Activated naive CD4-positive, alpha-beta T cell treated with Interleukin-2 at 50 U/mL for 16 hours (primary cell): ENCODE results near the gene RARG.
A peak's percentile ranks its signal among the peaks of the same experiment; 100 is the strongest.
"Not testable (repeated sequence)": the region's sequence is repeated elsewhere in the genome, so short reads cannot be mapped to it uniquely, and the experiment has no call there.

Source experiments
- DNase-seq: peaks from one replicate; pipeline ENCODE4 v3.0.0-alpha.2; 2020

RARG gene

DNA sequence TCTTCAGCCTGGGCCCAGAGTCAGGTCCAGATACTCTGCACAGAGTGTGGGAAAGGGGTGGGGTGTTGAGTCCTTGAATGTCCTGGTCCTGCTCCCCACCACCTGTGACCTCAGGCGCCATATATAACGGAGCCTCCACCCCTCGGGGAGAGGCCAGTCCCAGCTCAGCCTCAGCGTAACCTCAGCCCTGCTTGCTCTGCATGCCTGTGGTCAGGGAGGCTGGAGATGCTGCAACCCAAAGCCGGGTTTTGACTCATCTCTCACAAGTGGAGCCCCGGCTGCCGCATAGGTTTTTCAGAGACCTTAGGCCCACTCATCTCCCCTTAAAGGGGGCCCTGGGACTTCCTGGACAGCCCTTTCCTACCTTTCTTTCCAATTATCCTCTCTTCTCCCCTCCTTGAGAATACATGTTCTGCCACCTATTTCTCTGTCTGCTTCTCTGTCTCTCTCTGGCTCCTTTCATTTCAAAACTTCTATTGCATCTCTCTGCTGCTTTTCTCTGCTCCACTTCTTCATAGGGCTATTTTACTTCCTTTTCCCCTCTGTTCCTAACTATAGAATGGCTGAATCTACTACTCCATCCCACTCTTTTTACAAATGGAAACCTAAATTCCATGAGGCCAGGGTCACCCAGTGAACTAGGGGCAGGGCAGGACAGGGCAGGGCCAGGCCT, 26.1 kb downstream of the RARG start:
- DNase-seq = peak; percentile 76

DNA sequence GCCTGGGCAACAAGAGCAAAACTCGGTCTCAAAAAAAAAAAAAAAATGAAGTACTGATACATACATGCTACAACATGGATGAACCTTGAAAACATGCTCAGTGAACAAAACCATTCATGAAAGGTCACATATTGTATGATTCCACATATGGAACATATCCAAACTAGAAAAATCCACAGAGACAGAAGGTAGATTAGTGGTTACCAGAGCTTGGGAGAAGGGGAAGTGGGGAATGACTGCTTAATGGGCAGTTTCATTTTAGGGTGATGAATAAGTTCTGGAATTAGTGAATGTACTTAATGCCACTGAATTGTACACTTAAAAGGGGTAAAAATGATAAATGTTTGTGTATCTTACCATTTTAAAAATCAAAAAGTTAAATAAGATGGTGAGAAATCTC, 27.7 kb downstream of the RARG start:
- no peak for DNase-seq

DNA sequence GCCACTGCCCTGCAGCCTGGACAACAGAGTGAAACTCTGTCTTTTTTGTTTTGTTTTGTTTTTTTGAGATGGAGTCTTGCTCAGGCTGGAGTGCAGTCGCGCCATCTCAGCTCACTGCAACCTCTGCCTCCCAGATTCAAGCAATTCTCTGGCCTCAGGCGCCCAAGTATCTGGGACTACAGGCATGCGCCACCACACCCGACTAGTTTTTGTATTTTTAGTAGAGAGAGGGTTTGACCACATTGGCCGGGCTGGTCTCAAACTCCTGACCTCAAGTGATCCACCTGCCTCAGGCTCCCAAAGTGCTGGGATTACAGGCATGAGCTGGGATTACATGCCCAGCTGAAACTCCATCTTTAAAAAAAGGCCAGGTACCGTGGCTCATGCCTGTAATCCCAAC, 29.7 kb downstream of the RARG start:
- DNase-seq = not testable (repeated sequence)

DNA sequence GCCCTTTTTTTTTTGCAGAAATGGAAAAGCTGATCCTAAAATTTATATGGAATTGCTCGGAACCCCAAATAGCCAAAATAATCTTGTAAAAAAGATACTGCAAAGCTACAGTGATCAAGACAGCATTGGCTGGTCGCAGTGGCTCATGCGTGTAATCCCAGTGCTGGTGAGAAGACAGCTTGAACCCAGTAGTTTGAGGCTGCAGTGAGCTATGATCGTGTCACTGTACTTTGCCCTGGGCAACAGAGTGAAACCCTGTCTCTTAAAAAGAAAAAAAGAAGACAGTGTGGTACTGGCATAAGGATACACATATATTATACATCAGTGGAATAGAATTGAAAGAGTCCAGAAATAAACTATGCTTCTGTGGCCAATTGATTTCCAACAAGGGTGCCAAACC, 30.4 kb downstream of the RARG start:
- DNase-seq = no peak

DNA sequence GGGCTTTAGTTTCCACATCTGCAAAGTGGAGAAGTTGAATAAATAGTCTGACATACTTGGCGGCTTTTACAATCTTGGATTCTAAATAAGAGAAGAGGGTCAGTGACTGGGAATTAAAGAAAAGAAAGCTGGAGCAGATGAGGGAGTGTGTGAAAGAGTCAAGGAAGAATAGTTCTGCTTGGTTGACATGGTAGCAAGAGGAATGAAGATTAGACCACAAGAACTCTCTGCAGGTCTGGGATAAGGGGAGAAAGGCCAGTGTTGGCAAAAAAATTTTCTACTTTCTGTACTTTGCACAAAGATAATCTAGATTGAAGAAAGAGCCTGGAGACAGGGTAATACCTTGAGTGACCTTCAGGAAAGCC, 30.9 kb downstream of the RARG start:
- DNase-seq = no peak

DNA sequence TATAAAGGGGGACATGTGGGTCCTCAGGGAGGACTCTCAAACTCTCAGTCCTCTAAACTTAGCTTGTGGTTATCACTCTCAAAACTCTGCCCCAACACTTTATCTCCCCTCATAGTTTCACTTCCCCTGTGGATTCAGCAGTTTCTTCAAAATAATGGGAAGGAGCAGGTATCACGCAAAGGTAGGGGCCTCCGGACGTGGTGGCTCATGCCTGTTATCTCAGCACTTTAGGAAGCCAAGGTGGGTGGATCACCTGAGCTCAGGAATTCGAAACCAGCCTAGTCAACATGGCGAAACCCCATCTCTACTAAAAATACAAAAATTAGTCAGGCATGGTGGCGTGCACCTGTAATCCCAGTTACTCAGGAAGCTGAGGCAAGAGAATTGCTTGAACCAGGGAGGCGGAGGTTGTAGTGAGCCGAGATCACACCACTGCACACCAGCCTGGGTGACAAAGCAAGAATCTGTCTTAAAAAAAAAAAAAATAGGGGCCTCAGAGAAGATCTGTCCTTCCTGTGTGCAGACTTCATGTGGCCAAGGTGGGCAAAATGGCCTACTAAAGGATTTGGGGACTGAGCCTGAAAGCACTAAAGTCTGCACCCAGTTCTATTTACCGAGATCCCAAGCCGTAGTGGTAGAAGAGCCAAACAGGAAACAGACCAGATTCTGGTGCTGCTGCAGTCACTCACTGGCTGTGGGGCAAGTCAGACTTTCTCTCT, 31.4 kb downstream of the RARG start:
- peak; percentile 58 for DNase-seq

DNA sequence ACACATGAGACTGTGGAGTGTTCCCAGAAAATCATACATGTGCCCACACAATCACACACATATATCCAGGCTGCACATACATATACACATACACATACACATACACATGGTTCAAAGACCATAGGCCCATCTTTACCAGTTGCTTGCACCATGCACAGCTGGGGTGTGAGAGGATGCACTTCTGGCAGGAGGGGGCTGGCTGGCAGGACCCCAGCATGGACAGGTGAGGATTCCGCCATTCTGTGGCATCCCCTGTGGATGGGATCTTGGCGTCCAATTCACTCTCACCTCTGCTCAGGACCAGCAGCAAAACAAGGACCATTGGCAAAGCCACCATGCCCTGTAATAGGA, 31.9 kb downstream of the RARG start:
- no peak for DNase-seq

DNA sequence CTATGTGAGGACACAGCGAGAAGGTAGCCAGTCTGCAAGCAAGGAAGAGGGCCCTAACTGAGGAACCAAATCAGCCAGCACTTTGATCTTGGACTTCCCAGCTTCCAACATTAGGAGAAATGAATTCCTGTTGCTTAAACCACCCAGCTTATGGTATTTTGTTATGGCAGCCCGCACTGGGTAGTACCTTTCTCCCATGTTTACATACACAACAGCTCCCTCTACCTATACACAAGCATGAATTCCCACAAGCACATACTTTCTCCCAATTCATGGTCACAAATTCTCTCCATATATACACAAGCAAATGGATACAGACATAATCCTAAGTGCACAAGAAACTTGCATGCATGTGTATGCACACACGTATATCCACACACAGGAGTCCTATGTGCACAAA, 32.3 kb downstream of the RARG start:
- no peak for DNase-seq

DNA sequence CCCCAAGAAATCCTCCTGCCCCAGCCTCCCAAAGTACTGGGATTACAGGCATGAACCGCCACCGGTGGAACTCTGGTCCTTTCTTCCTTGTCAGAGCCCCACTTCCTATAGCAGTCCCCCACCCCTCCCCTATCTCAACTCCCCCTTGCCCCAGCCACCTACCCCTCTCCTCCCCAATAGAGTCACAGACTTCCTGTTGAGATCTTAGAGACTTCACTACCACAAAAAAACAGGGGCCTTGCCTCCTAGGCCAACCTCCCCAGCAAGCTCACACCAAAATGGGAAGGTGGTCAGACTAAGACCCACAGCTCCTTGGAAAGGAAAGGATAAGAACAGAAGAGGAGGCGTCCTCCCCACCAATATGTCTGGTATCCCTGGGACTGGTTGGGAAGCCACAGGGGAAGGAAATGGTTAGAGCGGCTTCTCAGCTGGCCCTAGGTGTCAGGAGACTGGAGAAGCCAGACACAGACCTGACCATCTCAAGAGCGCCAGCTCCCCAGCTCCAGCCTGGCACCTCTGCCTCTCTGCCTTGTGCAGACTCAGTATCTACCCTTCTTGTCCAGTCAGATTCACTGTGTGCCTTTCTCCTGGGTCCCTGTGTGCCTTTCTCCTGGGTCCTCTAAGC, 33.4 kb downstream of the RARG start:
- no peak for DNase-seq

DNA sequence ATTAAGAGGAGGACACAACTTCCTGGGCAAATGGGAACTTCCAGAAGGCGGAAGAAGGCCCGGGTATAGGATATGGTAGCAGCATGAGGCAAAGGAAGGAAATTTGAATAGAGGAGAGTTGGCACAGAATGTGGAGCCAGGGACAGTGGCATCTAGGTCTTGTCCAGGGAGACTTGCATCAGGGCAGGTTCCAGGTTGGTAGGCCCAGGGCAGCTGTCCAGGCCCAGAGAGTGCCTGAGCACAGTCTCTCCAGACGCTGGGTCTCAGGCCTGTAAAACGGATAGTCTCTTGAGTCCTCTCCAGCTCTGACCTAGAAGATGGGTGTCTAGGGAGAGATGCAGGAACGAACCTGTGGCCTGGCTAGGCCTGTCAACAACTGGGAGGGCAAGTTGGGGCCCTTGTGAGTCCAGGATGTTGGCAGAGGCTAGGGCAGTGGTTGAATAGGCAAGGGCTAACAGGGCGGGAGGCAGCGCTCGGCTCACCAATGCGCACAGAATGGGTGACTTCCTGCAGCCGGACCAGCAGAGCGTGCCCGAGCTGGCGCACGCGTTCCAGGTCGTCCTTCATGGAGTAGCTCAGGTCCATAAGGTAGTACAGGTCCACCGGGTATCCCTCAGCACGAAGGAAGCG, 34.9 kb downstream of the RARG start:
- DNase-seq = no peak

DNA sequence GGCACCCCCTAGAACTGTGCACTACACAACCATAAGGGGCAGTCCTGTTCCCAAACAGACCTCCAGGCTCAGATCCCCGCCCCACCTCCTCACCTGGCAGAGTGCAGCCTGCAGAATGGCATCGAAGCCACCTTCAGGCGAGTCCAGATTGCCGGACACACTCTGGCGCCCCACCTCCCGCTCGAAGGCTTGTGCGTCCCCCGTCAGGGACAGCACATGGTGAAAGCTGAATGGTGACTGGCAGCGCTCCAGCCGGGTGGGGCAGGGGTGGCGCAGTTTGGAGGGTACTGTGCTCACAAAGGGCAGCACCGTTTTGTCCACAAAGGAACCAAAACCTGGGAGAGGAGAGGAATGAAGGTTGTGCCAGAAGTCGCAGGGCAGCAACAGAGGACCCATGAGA, 35.5 kb downstream of the RARG start:
- DNase-seq = no peak

DNA sequence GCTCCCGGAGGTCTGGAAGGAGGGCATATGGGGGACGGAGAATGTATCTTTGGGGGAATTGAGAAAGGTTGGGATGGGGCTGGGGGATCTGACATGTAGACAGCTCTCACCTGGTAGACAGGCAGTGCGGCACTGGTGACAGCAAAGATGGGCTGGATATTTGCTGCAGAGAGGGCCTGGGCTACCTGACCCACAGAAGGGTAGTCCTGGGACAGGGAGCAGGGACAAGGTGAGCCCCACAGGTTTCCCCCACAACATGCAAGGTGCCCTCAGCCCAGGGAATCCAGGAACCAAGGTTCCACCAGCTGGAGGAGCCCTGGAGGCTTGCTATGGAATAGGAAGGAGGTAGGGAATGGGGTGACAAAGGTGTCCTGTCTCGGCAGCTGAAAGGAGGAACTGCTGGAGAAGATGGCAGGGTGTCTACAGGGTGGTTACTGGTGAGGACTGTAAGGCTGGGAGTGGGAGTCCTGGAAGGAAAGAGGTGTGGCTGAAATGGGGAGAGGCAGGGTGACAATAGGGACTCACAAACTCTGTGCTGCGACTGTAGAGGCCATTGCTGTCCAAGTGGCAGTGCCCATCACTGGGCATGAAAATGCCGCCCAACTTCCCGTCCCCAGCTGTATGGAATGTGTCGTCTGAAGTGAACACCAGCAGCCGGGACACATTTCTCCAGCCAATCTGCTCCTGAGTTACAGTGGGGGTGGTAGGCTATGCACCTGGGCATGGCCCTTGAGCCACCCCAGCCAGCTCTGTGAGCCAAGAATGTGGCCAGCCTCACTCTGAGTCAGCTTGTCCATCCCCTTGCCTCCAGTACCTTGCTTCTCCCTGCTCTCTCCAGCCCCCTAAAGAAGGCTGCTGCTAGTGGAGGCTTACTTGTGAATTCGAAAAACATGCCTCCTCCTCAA, 36.2 kb downstream of the RARG start:
- DNase-seq = no peak

DNA sequence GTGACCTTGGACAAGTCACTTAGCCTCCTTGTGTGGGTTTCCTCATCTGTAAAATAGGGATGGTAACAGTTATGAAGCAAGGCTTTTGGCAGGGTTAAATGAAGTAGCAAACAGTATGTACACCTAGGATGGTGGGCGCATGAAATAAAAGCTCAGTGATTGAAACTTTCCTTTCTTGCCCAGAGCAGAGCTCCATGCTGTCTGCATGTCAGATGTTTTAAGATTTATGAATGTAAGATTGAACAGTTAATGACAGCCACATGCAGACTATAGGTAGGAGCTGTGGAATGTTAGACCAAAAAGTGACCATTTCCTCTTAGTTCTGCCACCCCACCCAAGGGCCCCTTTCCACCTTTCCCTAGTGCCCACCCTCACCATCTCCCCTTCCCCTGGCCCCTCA, 37.0 kb downstream of the RARG start:
- no peak for DNase-seq

DNA sequence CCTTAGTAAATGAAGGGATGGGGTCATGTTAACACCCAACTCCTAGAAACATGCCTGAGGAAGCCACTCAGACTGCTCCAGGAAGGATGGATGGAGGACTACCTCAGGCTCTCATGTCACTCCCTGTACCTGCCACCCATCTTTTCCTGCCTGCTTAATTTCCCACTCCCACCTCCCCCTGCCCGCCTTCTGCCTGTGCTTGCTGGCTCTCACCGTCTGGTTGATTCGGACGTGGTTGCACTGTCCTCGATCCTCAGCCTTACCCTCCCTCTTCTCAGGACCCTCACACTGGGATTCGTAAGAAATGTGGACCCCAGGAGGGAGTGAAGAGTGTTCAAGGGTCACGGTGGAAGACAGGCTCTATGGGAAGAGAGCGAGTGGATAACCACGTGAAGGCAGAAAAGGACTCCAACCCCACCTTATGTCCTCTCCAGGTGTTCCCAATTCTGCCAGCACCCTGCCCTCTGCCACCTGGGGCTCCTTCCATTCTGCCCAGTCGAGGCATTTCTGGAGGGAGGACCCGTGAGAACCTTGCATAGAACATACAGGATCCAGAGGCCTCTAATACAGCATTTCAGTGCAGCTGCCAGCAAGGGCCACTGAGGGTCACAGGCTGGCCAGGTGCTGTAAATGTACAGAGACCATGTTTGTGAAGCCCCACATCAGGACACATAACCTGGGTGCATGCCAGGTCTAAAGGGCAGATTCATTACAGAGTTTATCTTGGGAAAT, 37.9 kb downstream of the RARG start:
- no peak for DNase-seq

DNA sequence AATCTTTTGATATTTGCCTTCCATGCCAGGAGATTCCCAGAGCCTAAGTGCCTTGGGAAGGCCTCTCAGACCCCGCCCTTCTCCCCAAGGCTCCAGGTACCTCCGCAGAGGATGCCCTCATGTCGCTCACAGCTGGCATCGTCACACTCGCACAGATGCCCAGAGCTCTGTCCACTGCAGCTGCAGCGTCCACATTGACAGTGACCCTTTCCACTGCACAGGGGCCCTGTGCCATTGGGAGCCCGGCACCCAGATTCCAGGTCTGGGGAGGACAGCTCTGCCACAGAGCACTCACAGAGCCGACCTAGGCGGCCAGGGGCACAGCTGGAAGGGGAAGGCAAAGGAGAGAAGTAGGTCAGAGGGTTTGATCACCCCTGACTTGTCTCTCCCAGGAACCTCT, 39.0 kb downstream of the RARG start:
- no peak for DNase-seq

DNA sequence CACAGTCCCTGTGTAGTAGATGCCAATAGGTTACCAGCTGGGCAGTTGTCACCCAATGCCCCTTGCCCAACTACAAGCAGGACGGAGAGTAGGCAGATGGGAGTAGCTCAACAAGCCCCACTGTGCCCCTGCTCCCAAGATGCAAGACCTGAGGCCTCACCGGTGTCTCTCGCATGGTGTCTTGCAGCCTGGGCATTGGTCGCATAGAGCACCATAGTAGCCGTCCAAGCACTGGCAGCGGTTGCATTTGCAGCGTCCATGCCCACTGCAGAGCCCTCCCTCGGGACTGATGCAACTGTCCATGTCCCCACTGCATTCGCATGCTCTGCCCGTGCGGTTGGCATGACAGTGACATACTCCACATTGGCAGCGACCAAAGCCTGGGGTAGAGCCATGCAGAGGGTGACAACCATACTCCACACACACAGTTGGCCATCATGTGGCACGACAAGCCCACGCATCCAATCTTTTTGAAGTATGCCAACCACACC, 39.4 kb downstream of the RARG start:
- DNase-seq = no peak

DNA sequence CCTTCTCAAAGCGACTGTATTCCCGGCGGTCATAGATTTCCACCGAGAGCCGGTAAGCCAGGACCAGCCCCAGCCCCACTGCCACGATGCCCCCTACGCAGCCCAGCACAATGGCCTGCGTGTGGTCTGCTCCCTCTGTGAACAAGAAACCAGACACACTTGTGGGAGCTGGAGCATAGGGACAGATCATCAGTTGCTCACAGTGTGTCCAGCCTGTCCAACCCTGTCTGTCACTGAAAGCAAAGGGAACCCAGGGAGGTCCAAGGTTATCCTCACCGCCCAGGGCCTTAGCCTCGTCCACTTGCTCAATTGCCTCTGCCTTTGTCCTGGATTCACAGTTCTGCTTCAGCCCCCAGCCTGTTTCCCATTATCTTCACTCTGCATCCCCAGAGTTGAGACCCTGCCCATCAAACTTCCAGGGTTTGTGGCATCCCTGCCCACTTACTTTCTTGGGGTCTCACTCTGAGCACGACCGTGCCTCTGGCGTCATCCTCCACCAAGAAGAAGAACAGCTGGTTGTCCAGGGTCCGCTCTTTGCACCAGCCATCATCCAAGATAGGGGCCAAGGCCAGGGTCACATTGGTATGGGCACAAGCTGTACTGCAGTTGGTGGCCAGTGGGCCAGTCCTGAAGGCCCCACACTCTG, 40.0 kb downstream of the RARG start:
- DNase-seq = no peak

DNA sequence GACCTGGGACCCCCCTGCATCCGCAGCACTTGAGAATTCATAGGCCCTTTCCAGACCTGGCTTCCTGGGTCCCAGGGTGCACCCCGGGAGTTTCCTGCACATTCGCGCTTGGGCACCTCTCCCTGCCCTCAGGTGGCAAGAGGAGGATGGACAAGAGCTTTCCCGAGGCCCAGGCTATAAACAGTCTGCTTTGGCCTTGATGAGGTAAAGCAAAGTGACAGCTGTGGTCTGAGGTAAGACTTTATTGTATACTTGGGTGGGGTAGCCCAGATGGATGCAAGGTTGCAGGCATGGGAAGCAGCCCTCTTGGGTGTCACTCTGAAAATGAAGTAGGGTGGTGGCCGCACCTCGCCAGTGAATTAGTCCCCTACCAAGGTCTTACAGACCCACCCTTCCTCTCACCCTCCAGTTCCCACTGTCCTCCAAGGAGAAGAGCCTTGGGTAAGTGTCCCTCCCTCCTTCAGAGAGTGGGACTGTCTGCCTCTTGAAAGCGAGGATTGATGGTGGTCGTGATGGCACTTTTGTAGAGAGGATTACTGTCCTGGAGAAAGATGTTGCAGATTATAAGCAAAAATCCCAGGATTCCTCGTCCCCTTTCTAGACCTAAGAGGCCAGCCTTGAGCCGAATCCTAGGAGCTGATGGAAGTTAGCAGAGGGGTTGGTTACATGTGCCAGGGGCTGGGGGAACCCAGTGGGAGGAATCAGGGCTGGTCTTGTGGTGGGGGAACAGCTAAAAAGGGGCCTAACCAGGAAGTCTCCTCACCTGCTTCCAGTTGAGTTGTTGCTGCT, 40.7 kb downstream of the RARG start:
- DNase-seq = no peak

DNA sequence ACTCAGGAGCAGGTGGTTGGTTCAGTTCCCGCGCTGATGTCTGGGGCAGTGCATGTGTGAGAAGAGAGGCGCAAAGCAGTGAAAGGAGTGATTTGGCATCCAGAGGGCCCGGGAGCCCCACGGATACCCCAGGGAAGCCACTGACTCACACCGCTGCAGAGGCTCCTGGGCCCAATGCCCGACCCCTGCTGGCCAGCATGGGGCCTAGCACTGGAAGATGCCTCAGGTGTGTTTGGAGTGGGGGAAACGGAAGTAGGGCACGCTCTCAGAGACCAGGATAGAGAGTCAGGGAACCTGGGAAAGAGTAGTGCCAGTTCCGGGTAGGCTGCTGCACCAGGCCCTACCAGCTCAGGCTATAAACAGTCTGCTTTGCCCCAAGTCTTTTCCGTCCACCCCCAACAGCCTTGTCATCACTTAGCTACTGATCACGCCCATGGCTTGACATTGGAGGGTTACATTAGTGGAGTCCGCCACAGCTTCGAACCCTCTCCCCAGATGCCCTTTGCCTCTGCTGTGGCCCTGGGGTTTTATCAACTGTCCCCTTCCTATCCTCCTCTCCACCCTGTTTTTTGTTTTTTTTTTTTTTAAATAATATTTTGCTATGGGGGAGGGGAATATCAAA, 41.8 kb downstream of the RARG start:
- peak; percentile 52 for DNase-seq
